ENCODE data around the gene SWT1.

SWT1 gene

GRCh38 chr1:185280589-185280988, 123.6 kb downstream of the SWT1 start:
- no peak overlapping the region for H3K27ac ChIP-seq
- DNase-seq (ENCODE audit: low read depth, low spot score), result no peak

- H3K27ac ChIP-seq, result no peak overlapping the region
- DNase-seq (ENCODE audit: low read depth, low spot score), result no peak
Observed at GRCh38 chr1:185281245-185281644, 124.3 kb downstream of the SWT1 start.

GRCh38 chr1:185284116-185284515, 127.1 kb downstream of the SWT1 start:
- H3K27ac ChIP-seq, result no peak overlapping the region
- no peak for DNase-seq (ENCODE audit: low read depth, low spot score)

GRCh38 chr1:185284533-185285276, 127.7 kb downstream of the SWT1 start:
- no peak overlapping the region for H3K27ac ChIP-seq
- DNase-seq (ENCODE audit: low read depth, low spot score), result no peak

- no peak overlapping the region for H3K27ac ChIP-seq
- DNase-seq (ENCODE audit: low read depth, low spot score), result no peak
Observed at GRCh38 chr1:185287451-185287850, 130.5 kb downstream of the SWT1 start.

- no peak overlapping the region for H3K27ac ChIP-seq
- no peak for DNase-seq (ENCODE audit: low read depth, low spot score)
Observed at GRCh38 chr1:185288435-185288834, 131.5 kb downstream of the SWT1 start.

- DNase-seq (ENCODE audit: low read depth, low spot score), result no peak
- no peak overlapping the region for H3K27ac ChIP-seq
Observed at GRCh38 chr1:185289880-185290279, 132.9 kb downstream of the SWT1 start.

GRCh38 chr1:185291159-185291558, 134.2 kb downstream of the SWT1 start:
- no peak overlapping the region for H3K27ac ChIP-seq
- no peak for DNase-seq (ENCODE audit: low read depth, low spot score)

GRCh38 chr1:185291652-185292051, 134.7 kb downstream of the SWT1 start:
- H3K27ac ChIP-seq, result no peak overlapping the region
- DNase-seq (ENCODE audit: low read depth, low spot score), result no peak

- DNase-seq (ENCODE audit: low read depth, low spot score), result no peak
- no peak overlapping the region for H3K27ac ChIP-seq
Observed at GRCh38 chr1:185292237-185292636, 135.3 kb downstream of the SWT1 start.

GRCh38 chr1:185293967-185294542, 137.1 kb downstream of the SWT1 start:
- no peak for DNase-seq (ENCODE audit: low read depth, low spot score)
- H3K27ac ChIP-seq, result no peak overlapping the region

- no peak overlapping the region for H3K27ac ChIP-seq
- no peak for DNase-seq (ENCODE audit: low read depth, low spot score)
Observed at GRCh38 chr1:185295091-185295490, 138.1 kb downstream of the SWT1 start.

- no peak overlapping the region for H3K27ac ChIP-seq
- DNase-seq (ENCODE audit: low read depth, low spot score), result no peak
Observed at GRCh38 chr1:185297982-185298381, 141.0 kb downstream of the SWT1 start.

- no peak for DNase-seq (ENCODE audit: low read depth, low spot score)
- no peak overlapping the region for H3K27ac ChIP-seq
Observed at GRCh38 chr1:185300152-185300551, 143.2 kb downstream of the SWT1 start.

GRCh38 chr1:185305419-185305818, 148.5 kb downstream of the SWT1 start:
- no peak overlapping the region for H3K27ac ChIP-seq
- DNase-seq (ENCODE audit: low read depth, low spot score), result no peak

- no peak for DNase-seq (ENCODE audit: low read depth, low spot score)
- no peak overlapping the region for H3K27ac ChIP-seq
Observed at GRCh38 chr1:185308126-185308525, 151.2 kb downstream of the SWT1 start.

- H3K27ac ChIP-seq, result no peak overlapping the region
- no peak for DNase-seq (ENCODE audit: low read depth, low spot score)
Observed at GRCh38 chr1:185309566-185309965, 152.6 kb downstream of the SWT1 start.

- no peak overlapping the region for H3K27ac ChIP-seq
- DNase-seq (ENCODE audit: low read depth, low spot score), result no peak
Observed at GRCh38 chr1:185311589-185312225, 154.7 kb downstream of the SWT1 start.

GRCh38 chr1:185312361-185313138, 155.6 kb downstream of the SWT1 start:
- H3K27ac ChIP-seq, result no peak overlapping the region
- DNase-seq (ENCODE audit: low read depth, low spot score), result no peak

GRCh38 chr1:185314411-185314810, 157.4 kb downstream of the SWT1 start:
- H3K27ac ChIP-seq, result no peak overlapping the region

More at GRCh38 chr1:185314411-185314810, 157.4 kb downstream of the SWT1 start:
- DNase-seq (ENCODE audit: low read depth, low spot score), result no peak
